Liver (tissue), 9 donors: Measurements from ENCODE around the gene FRS2. TPM values are rescaled to one million over a fixed set of nuclear protein-coding genes. Genes with fewer than 3 reads are reported as not detected.

Source experiments
- DNase-seq: peaks from one replicate; pipeline ENCODE4 v3.0.0-alpha.2; 2017; ENCODE audit warnings: low spot score
- H3K27ac ChIP-seq, 2 donors: one replicate each; pipeline ENCODE4 v1.7.0; 2013; ENCODE audit warnings: inconsistent platforms in 2 of 2, low read length in 2 of 2, control low read depth in 1 of 2, low read depth in 1 of 2, mild to moderate bottlenecking in 1 of 2
- H3K27me3 ChIP-seq, 4 donors: one replicate each; pipeline versions ENCODE4 v1.6.1 to v1.7.0; 2013; ENCODE audit warnings: low read length in 3 of 4, inconsistent platforms in 1 of 4, mild to moderate bottlenecking in 1 of 4, moderate library complexity in 1 of 4; ENCODE audit not compliant: control insufficient read depth in 4 of 4, insufficient read depth in 4 of 4
- H3K36me3 ChIP-seq, 4 donors: one replicate each; pipeline versions ENCODE4 v1.6.1 to v1.7.0; 2013; ENCODE audit warnings: low read length in 3 of 4, mild to moderate bottlenecking in 3 of 4, low read depth in 1 of 4, moderate library complexity in 1 of 4; ENCODE audit not compliant: control insufficient read depth in 4 of 4, insufficient read depth in 3 of 4
- H3K4me1 ChIP-seq, 4 donors: one replicate each; pipeline versions ENCODE4 v1.6.1 to v1.7.0; 2013; ENCODE audit warnings: low read length in 3 of 4, mild to moderate bottlenecking in 3 of 4, moderate library complexity in 1 of 4; ENCODE audit not compliant: control insufficient read depth in 4 of 4, insufficient read depth in 4 of 4
- H3K4me3 ChIP-seq, 3 donors: one replicate each; pipeline versions ENCODE4 v1.6.1 to v1.7.0; 2013; ENCODE audit warnings: low read length in 3 of 3, control low read depth in 1 of 3, low read depth in 1 of 3, mild to moderate bottlenecking in 1 of 3
- H3K9ac ChIP-seq, 2 donors: one replicate each; pipeline ENCODE4 v1.7.0; 2013; ENCODE audit warnings: low read length in 2 of 2, mild to moderate bottlenecking in 2 of 2, moderate library complexity in 2 of 2, control low read depth in 1 of 2, low read depth in 1 of 2
- H3K9me3 ChIP-seq, 4 donors: one replicate each; pipeline versions ENCODE4 v1.6.1 to v1.7.0; 2013; ENCODE audit warnings: low read length in 3 of 4; ENCODE audit not compliant: control insufficient read depth in 4 of 4
- EGR1 ChIP-seq, 2 donors: IDR thresholded peaks; 2 replicates each; pipeline ENCODE4 v1.6.1; 2016 to 2018; ENCODE audit warnings: antibody characterized with exemption in 2 of 2, low read depth in 2 of 2
- FOXA1 ChIP-seq: IDR thresholded peaks from 2 replicates; pipeline ENCODE4 v1.6.1; 2016; ENCODE audit warnings: antibody characterized with exemption
- FOXA2 ChIP-seq: IDR thresholded peaks from 2 replicates; pipeline ENCODE4 v1.6.1; 2016; ENCODE audit warnings: antibody characterized with exemption
- GABPA ChIP-seq, 2 donors: IDR thresholded peaks in 1 of 2; conservative IDR thresholded peaks in 1 of 2; 2 replicates each; pipeline ENCODE4 v1.6.1; 2016; ENCODE audit warnings: antibody characterized with exemption in 2 of 2, mild to moderate bottlenecking in 1 of 2, moderate library complexity in 1 of 2
- HNF4A ChIP-seq, 2 donors: conservative IDR thresholded peaks; 2 replicates each; pipeline ENCODE4 v1.6.1; 2016; ENCODE audit warnings: antibody characterized with exemption in 2 of 2, mild to moderate bottlenecking in 2 of 2
- HNF4G ChIP-seq: IDR thresholded peaks from 2 replicates; pipeline ENCODE4 v1.6.1; 2016; ENCODE audit warnings: antibody characterized with exemption
- JUND ChIP-seq, 2 donors: IDR thresholded peaks; 2 replicates each; pipeline ENCODE4 v1.6.1; 2016; ENCODE audit warnings: antibody characterized with exemption in 2 of 2
- NR2F2 ChIP-seq: IDR thresholded peaks from 2 replicates; pipeline ENCODE4 v1.6.1; 2016; ENCODE audit warnings: antibody characterized with exemption
- RAD21 ChIP-seq, 2 donors: IDR thresholded peaks; 2 replicates each; pipeline ENCODE4 v1.6.1; 2016; ENCODE audit warnings: antibody characterized with exemption in 2 of 2, mild to moderate bottlenecking in 2 of 2
- RXRA ChIP-seq, 2 donors: IDR thresholded peaks; 2 replicates each; pipeline ENCODE4 v1.6.1; 2017 to 2018; ENCODE audit warnings: antibody characterized with exemption in 2 of 2, mild to moderate bottlenecking in 1 of 2
- SP1 ChIP-seq: IDR thresholded peaks from 2 replicates; pipeline ENCODE4 v1.6.1; 2018; ENCODE audit warnings: antibody characterized with exemption, mild to moderate bottlenecking
- TAF1 ChIP-seq: conservative IDR thresholded peaks from 2 replicates; pipeline ENCODE4 v1.6.1; 2016; ENCODE audit warnings: antibody characterized with exemption, mild to moderate bottlenecking
- YY1 ChIP-seq: IDR thresholded peaks from 2 replicates; pipeline ENCODE4 v1.6.1; 2016; ENCODE audit warnings: antibody characterized with exemption, mild to moderate bottlenecking
- WGBS: extraction: QIAGEN DNeasy Blood & Tissue Kit; methylation state at CpG from one replicate; pipeline ENCODE4 v1.1.7; 2013; 5-methylcytosine and 5-hydroxymethylcytosine counted together
- polyA plus RNA-seq, 2 donors: library from polyadenylated mRNA; stranded (reverse) in 1 of 2; unstranded in 1 of 2; fragments of 200-250 nt in 1 of 2; fragments of >200 nt in 1 of 2; fragmentation: Nextera tagmentation in 1 of 2; extraction: Ambion mirVana in 1 of 2; gene quantifications; one replicate each; pipeline versions ENCODE4 v1.2.1 to v1.2.3, GENCODE V29; 2013 to 2015
- total RNA-seq, 2 donors: library from RNA; depleted of rRNA; stranded (reverse); fragments of >200 nt; gene quantifications; one replicate each; pipeline ENCODE4 v1.2.3, GENCODE V29; 2014
- TF ChIP-seq, protein P1 (sequence below): IDR thresholded peaks from 2 replicates; pipeline ENCODE4 v1.6.1; 2016; ENCODE audit warnings: antibody characterized with exemption
- TF ChIP-seq, protein P2 (sequence below): IDR thresholded peaks from 2 replicates; pipeline ENCODE4 v1.6.1; 2016; ENCODE audit warnings: antibody characterized with exemption, mild to moderate bottlenecking
- TF ChIP-seq, protein P3 (sequence below): IDR thresholded peaks from 2 replicates; pipeline ENCODE4 v1.6.1; 2016; ENCODE audit warnings: antibody characterized with exemption
- TF ChIP-seq, protein P4 (sequence below): fragments of 150-350 bp; IDR thresholded peaks from 2 replicates; pipeline ENCODE4 v1.5.1; 2017; ENCODE audit warnings: improper control_type of control experiment, low read depth, low read length; ENCODE audit not compliant: missing input control
- TF ChIP-seq, protein P5 (sequence below): IDR thresholded peaks from 2 replicates; pipeline ENCODE4 v1.6.1; 2016; ENCODE audit warnings: antibody characterized with exemption
- donor health status: healthy.
- donor health status: healthy.
- donor health status: healthy.
- donor health status: healthy.
- donor health status: healthy.

Gene FRS2
- total and polyA plus RNA-seq, 4 donors = 7.0 to 24.0 (median 21.9) TPM

DNA sequence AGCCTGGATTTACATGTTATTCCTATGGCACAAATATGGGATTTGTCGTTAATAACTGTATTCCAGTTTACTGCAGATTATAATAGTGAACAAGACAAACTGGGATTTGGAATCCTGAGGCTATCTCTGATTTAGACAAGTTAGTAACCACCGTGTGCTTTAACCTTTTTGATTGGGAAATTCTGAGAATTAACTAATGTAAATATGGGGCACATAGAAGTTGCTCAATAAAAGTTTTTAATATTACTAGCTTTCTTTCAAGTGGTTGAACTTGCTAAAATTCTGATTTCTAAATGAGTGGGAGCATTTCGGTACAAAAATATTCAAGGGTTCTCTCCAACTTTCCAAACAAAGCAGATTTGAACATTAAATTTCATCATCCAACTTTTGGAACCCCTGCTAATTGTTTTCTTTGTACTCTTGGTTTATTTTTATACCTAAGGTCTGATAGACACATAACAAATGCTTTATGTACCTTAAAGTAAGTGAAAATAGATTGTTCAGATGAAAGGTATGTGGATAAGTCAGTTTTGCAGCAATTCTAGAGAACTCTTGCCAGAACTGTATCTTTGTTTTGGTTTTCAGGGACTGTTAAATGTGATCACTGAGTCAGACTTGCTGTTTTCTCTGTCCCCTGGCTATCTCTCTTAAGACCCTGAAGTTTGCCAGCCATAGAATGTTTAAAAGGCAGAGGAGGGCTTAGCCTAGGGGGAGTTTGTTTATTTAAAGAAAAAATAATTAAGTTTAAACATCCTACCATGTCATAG lies 57.5 kb downstream of the FRS2 start:
- peaks cover 0 to 3% (median 1%) of the 10 kb centered on the region in 4 donors for H3K4me1 ChIP-seq
- H3K9me3 ChIP-seq = no peaks in the 10 kb centered on the region
- no peaks in the 10 kb centered on the region for H3K27me3 ChIP-seq
- H3K4me3 ChIP-seq = no peak overlapping the region
- no peak for DNase-seq
- no peak overlapping the region for H3K27ac ChIP-seq
- no peak for TF ChIP-seq FOXA1
- TF ChIP-seq, protein P1, sequence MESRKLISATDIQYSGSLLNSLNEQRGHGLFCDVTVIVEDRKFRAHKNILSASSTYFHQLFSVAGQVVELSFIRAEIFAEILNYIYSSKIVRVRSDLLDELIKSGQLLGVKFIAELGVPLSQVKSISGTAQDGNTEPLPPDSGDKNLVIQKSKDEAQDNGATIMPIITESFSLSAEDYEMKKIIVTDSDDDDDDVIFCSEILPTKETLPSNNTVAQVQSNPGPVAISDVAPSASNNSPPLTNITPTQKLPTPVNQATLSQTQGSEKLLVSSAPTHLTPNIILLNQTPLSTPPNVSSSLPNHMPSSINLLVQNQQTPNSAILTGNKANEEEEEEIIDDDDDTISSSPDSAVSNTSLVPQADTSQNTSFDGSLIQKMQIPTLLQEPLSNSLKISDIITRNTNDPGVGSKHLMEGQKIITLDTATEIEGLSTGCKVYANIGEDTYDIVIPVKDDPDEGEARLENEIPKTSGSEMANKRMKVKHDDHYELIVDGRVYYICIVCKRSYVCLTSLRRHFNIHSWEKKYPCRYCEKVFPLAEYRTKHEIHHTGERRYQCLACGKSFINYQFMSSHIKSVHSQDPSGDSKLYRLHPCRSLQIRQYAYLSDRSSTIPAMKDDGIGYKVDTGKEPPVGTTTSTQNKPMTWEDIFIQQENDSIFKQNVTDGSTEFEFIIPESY = no peak
- TF ChIP-seq, protein P2, sequence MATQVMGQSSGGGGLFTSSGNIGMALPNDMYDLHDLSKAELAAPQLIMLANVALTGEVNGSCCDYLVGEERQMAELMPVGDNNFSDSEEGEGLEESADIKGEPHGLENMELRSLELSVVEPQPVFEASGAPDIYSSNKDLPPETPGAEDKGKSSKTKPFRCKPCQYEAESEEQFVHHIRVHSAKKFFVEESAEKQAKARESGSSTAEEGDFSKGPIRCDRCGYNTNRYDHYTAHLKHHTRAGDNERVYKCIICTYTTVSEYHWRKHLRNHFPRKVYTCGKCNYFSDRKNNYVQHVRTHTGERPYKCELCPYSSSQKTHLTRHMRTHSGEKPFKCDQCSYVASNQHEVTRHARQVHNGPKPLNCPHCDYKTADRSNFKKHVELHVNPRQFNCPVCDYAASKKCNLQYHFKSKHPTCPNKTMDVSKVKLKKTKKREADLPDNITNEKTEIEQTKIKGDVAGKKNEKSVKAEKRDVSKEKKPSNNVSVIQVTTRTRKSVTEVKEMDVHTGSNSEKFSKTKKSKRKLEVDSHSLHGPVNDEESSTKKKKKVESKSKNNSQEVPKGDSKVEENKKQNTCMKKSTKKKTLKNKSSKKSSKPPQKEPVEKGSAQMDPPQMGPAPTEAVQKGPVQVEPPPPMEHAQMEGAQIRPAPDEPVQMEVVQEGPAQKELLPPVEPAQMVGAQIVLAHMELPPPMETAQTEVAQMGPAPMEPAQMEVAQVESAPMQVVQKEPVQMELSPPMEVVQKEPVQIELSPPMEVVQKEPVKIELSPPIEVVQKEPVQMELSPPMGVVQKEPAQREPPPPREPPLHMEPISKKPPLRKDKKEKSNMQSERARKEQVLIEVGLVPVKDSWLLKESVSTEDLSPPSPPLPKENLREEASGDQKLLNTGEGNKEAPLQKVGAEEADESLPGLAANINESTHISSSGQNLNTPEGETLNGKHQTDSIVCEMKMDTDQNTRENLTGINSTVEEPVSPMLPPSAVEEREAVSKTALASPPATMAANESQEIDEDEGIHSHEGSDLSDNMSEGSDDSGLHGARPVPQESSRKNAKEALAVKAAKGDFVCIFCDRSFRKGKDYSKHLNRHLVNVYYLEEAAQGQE = no peak
- TF ChIP-seq YY1 = no peak
- no peak for TF ChIP-seq NR2F2
- TF ChIP-seq HNF4A (conservative IDR thresholded peaks at IDR 0.05) = no peak
- no peak for TF ChIP-seq FOXA2
- TF ChIP-seq RAD21 (IDR thresholded peaks at IDR 0.05) = no peak
- no peak for TF ChIP-seq HNF4G
- TF ChIP-seq, protein P3, sequence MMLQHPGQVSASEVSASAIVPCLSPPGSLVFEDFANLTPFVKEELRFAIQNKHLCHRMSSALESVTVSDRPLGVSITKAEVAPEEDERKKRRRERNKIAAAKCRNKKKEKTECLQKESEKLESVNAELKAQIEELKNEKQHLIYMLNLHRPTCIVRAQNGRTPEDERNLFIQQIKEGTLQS = no peak
- no peak for TF ChIP-seq SP1
- TF ChIP-seq, protein P4, sequence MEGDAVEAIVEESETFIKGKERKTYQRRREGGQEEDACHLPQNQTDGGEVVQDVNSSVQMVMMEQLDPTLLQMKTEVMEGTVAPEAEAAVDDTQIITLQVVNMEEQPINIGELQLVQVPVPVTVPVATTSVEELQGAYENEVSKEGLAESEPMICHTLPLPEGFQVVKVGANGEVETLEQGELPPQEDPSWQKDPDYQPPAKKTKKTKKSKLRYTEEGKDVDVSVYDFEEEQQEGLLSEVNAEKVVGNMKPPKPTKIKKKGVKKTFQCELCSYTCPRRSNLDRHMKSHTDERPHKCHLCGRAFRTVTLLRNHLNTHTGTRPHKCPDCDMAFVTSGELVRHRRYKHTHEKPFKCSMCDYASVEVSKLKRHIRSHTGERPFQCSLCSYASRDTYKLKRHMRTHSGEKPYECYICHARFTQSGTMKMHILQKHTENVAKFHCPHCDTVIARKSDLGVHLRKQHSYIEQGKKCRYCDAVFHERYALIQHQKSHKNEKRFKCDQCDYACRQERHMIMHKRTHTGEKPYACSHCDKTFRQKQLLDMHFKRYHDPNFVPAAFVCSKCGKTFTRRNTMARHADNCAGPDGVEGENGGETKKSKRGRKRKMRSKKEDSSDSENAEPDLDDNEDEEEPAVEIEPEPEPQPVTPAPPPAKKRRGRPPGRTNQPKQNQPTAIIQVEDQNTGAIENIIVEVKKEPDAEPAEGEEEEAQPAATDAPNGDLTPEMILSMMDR = no peak
- TF ChIP-seq TAF1 = no peak
- no peak for TF ChIP-seq EGR1 (IDR thresholded peaks at IDR 0.05; ENCODE audit: low read depth in 2 of 2)
- TF ChIP-seq, protein P5, sequence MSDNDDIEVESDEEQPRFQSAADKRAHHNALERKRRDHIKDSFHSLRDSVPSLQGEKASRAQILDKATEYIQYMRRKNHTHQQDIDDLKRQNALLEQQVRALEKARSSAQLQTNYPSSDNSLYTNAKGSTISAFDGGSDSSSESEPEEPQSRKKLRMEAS = no peak
- TF ChIP-seq GABPA (IDR thresholded peaks at IDR 0.05 in 1 of 2, conservative IDR thresholded peaks at IDR 0.05 in 1 of 2) = no peak
- TF ChIP-seq JUND (IDR thresholded peaks at IDR 0.05) = no peak
- no peak for TF ChIP-seq RXRA (IDR thresholded peaks at IDR 0.05)
- peaks cover 0 to 3% (median under 1%) of the 10 kb centered on the region in 4 donors for H3K36me3 ChIP-seq
- H3K9ac ChIP-seq = no peak overlapping the region
- WGBS = 62% methylated on average over 3 of the region's 3 CpGs
